HepG2 (cell line): ENCODE data around the gene CEBPB. TPM values are rescaled to one million over a fixed set of nuclear protein-coding genes. Genes with fewer than 3 reads are reported as not detected.

Experiments used
- BCL6 ChIP-seq: IDR thresholded peaks from 2 replicates; pipeline ENCODE4 v1.6.1; 2016; ENCODE audit warnings: missing genetic modification reagents, missing compliant biosample characterization
- BORCS8-MEF2B ChIP-seq: sonication (generic); formaldehyde crosslinking; IDR thresholded peaks from 2 replicates; pipeline ENCODE4 v1.8.0; 2022; ENCODE audit warnings: mild to moderate bottlenecking, missing genetic modification reagents
- GTF2F1 ChIP-seq: fragments of 150-350 bp; IDR thresholded peaks from 2 replicates; pipeline ENCODE4 v1.6.1; 2014; ENCODE audit warnings: low read length
- NCOA2 ChIP-seq: sonication (generic); formaldehyde crosslinking; IDR thresholded peaks from 2 replicates; pipeline ENCODE4 v1.8.0; 2022; ENCODE audit warnings: inconsistent platforms
- NONO ChIP-seq, 2 experiments: fragments of 450-650 bp in 1 of 2; sonication (generic) in 1 of 2; formaldehyde crosslinking in 1 of 2; IDR thresholded peaks in 1 of 2; conservative IDR thresholded peaks in 1 of 2; 2 replicates each; pipeline versions ENCODE4 v1.6.1 to v1.8.0; 2017 to 2022; ENCODE audit warnings: mild to moderate bottlenecking in 1 of 2, missing genetic modification reagents in 1 of 2, moderate library complexity in 1 of 2
- NPAS2 ChIP-seq: sonication (generic); formaldehyde crosslinking; IDR thresholded peaks from 2 replicates; pipeline ENCODE4 v1.8.0; 2022; ENCODE audit warnings: mild to moderate bottlenecking, missing genetic modification reagents, borderline replicate concordance
- PTBP1 ChIP-seq: fragments of 200-400 bp; formaldehyde crosslinking; IDR thresholded peaks from 2 replicates; pipeline ENCODE4 v1.6.1; 2018; ENCODE audit warnings: low read length, low read depth; ENCODE audit not compliant: poor library complexity, severe bottlenecking
- THYN1 ChIP-seq: sonication (generic); formaldehyde crosslinking; IDR thresholded peaks from 2 replicates; pipeline ENCODE4 v1.8.1; 2023; ENCODE audit warnings: low read depth, mild to moderate bottlenecking, moderate library complexity, missing genetic modification reagents, borderline replicate concordance
- ZBTB21 ChIP-seq: sonication (generic); formaldehyde crosslinking; IDR thresholded peaks from 2 replicates; pipeline ENCODE4 v1.4.0; 2020; ENCODE audit warnings: missing genetic modification reagents
- ZBTB8A ChIP-seq: sonication (generic); formaldehyde crosslinking; IDR thresholded peaks from 2 replicates; pipeline ENCODE4 v1.4.0; 2020; ENCODE audit warnings: mild to moderate bottlenecking, low read depth, missing genetic modification reagents, borderline replicate concordance
- ZC3H13 ChIP-seq: sonication (generic); formaldehyde crosslinking; IDR thresholded peaks from 2 replicates; pipeline ENCODE4 v1.8.1; 2023; ENCODE audit warnings: mild to moderate bottlenecking, missing genetic modification reagents, moderate library complexity
- ZNF232 ChIP-seq: sonication (generic); formaldehyde crosslinking; IDR thresholded peaks from 2 replicates; pipeline ENCODE4 v1.4.0; 2020; ENCODE audit warnings: missing genetic modification reagents, borderline replicate concordance
- ZNF761 ChIP-seq: sonication (generic); formaldehyde crosslinking; conservative IDR thresholded peaks from 2 replicates; pipeline ENCODE4 v1.4.0; 2020; ENCODE audit warnings: mild to moderate bottlenecking, missing genetic modification reagents
- ZNF792 ChIP-seq: IDR thresholded peaks from 2 replicates; pipeline ENCODE4 v1.6.1; 2016
- polyA plus RNA-seq, 8 experiments: library from polyadenylated mRNA; depleted of rRNA in 3 of 8; stranded (reverse) in 7 of 8; unstranded in 1 of 8; fragments of >200 nt; fragmentation: Illumina TruSeq in 4 of 8; extraction: Trizol in 4 of 8; gene quantifications; 2 replicates each; pipeline versions ENCODE4 v1.2.1 to v1.2.3, GENCODE V29; 2011 to 2016; ENCODE audit warnings: low read depth in 4 of 8, missing spikeins in 1 of 8, mixed read lengths in 1 of 8; ENCODE audit not compliant: insufficient read depth in 1 of 8
- total RNA-seq, 5 experiments: library from RNA; depleted of rRNA; stranded (reverse); fragments of >200 nt; fragmentation: Illumina TruSeq; extraction: Trizol; gene quantifications; 2 replicates each; pipeline ENCODE4 v1.2.3, GENCODE V29; 2016; ENCODE audit warnings: low read depth in 1 of 5
- TF ChIP-seq, protein P1 (sequence below): sonication (generic); formaldehyde crosslinking; IDR thresholded peaks from 2 replicates; pipeline ENCODE4 v1.8.0; 2022; ENCODE audit warnings: mild to moderate bottlenecking, missing genetic modification reagents, moderate library complexity
- TF ChIP-seq, protein P2 (sequence below): fragments of 450-650 bp; IDR thresholded peaks from 2 replicates; pipeline ENCODE4 v1.6.1; 2017; ENCODE audit warnings: mild to moderate bottlenecking
- TF ChIP-seq, protein P3 (sequence below): sonication (generic); formaldehyde crosslinking; IDR thresholded peaks from 2 replicates; pipeline ENCODE4 v1.4.0; 2020; ENCODE audit warnings: mild to moderate bottlenecking, missing genetic modification reagents
- TF ChIP-seq, protein P4 (sequence below): sonication (generic); formaldehyde crosslinking; IDR thresholded peaks from 2 replicates; pipeline ENCODE4 v1.4.0; 2020; ENCODE audit warnings: missing genetic modification reagents

The CEBPB gene
- total and polyA plus RNA-seq, 2 of the 13 experiments (the other 11 are each of a cell fraction or from before 2014, with no cell fraction given), result 18.5 to 28.2 TPM

DNA sequence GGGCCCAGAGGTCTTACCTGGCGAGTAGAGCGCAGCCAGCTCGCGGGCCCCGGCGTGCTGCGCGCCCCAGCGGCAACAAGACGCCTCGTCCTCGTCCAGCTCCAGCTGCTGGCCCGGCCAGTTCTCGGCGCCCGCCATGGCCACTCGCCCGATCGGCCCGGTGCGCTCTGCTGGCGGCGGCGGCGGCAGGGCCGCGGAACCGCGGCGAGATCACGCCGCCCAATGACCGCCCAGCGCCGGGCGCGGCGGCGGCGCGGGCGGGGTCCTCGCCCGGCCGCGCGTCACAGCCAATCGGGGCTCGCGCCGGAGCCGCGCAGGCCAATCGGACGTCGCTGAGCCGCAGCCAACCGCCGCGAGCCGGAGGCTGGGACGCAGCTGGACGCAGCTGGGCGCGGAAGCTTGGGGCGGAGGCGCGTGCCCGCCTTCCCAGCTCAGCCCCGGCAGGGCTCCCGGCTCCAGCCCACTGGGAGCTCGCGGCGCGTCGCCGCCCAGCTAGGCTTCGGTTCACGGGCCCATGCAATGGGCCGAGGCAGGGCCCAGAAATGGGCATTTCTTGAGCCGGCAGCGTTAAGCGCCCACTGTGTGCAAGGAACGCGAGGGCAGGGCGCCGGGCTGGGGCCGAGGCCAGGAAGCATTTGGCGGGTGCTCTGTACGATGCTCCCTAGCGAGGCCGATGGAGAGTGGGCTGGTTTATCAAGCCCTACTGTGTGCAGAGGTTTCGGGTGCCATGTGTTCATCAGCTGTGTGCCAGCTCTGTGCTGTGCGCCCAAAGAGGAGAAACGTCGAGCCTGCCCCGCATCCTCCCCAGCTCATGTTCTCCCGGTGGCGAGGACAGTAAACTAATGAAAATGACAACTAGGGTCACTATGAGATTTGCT, 36.9 kb upstream of the CEBPB start, which contains the start of gene PEDS1 (continued):
- peak; percentile 96 for TF ChIP-seq BORCS8-MEF2B (CRISPR knock-in tag)
- no peak for TF ChIP-seq NONO (IDR thresholded peaks at IDR 0.05)
- TF ChIP-seq NONO (CRISPR knock-in tag; conservative IDR thresholded peaks at IDR 0.05), result peak; percentile 91
- TF ChIP-seq PTBP1, result peak; percentile 49
- peak; percentile 81 for TF ChIP-seq ZC3H13
- TF ChIP-seq ZBTB21 (CRISPR knock-in tag), result no peak
- TF ChIP-seq ZBTB8A (CRISPR knock-in tag), result peak; percentile 99
- TF ChIP-seq NPAS2 (CRISPR knock-in tag), result 0 out of 2 replicates have a peak, but pooled peaks have one; percentile 48
- TF ChIP-seq ZNF792 (CRISPR knock-in tag), result peak; percentile 65
- TF ChIP-seq, protein P1, sequence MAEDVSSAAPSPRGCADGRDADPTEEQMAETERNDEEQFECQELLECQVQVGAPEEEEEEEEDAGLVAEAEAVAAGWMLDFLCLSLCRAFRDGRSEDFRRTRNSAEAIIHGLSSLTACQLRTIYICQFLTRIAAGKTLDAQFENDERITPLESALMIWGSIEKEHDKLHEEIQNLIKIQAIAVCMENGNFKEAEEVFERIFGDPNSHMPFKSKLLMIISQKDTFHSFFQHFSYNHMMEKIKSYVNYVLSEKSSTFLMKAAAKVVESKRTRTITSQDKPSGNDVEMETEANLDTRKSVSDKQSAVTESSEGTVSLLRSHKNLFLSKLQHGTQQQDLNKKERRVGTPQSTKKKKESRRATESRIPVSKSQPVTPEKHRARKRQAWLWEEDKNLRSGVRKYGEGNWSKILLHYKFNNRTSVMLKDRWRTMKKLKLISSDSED (CRISPR knock-in tag), result peak; percentile 38; the same call in 1 of the 2 replicates
- TF ChIP-seq ZNF232 (CRISPR knock-in tag), result peak; percentile 86; the same call in 1 of the 2 replicates
- TF ChIP-seq, protein P2, sequence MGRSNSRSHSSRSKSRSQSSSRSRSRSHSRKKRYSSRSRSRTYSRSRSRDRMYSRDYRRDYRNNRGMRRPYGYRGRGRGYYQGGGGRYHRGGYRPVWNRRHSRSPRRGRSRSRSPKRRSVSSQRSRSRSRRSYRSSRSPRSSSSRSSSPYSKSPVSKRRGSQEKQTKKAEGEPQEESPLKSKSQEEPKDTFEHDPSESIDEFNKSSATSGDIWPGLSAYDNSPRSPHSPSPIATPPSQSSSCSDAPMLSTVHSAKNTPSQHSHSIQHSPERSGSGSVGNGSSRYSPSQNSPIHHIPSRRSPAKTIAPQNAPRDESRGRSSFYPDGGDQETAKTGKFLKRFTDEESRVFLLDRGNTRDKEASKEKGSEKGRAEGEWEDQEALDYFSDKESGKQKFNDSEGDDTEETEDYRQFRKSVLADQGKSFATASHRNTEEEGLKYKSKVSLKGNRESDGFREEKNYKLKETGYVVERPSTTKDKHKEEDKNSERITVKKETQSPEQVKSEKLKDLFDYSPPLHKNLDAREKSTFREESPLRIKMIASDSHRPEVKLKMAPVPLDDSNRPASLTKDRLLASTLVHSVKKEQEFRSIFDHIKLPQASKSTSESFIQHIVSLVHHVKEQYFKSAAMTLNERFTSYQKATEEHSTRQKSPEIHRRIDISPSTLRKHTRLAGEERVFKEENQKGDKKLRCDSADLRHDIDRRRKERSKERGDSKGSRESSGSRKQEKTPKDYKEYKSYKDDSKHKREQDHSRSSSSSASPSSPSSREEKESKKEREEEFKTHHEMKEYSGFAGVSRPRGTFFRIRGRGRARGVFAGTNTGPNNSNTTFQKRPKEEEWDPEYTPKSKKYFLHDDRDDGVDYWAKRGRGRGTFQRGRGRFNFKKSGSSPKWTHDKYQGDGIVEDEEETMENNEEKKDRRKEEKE, result no peak
- TF ChIP-seq ZNF761 (CRISPR knock-in tag), result peak; percentile 77
- TF ChIP-seq, protein P3, sequence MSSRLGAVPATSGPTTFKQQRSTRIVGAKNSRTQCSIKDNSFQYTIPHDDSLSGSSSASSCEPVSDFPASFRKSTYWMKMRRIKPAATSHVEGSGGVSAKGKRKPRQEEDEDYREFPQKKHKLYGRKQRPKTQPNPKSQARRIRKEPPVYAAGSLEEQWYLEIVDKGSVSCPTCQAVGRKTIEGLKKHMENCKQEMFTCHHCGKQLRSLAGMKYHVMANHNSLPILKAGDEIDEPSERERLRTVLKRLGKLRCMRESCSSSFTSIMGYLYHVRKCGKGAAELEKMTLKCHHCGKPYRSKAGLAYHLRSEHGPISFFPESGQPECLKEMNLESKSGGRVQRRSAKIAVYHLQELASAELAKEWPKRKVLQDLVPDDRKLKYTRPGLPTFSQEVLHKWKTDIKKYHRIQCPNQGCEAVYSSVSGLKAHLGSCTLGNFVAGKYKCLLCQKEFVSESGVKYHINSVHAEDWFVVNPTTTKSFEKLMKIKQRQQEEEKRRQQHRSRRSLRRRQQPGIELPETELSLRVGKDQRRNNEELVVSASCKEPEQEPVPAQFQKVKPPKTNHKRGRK (CRISPR knock-in tag), result 0 out of 2 replicates have a peak, but pooled peaks have one; percentile 67
- peak; percentile 84; the same call in 1 of the 2 replicates for TF ChIP-seq THYN1 (CRISPR knock-in tag)
- TF ChIP-seq NCOA2 (CRISPR knock-in tag), result peak; percentile 50; the same call in 1 of the 2 replicates
- no peak for TF ChIP-seq GTF2F1
- peak; percentile 67 for TF ChIP-seq BCL6 (CRISPR knock-in tag)
- TF ChIP-seq, protein P4, sequence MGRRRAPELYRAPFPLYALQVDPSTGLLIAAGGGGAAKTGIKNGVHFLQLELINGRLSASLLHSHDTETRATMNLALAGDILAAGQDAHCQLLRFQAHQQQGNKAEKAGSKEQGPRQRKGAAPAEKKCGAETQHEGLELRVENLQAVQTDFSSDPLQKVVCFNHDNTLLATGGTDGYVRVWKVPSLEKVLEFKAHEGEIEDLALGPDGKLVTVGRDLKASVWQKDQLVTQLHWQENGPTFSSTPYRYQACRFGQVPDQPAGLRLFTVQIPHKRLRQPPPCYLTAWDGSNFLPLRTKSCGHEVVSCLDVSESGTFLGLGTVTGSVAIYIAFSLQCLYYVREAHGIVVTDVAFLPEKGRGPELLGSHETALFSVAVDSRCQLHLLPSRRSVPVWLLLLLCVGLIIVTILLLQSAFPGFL (CRISPR knock-in tag), result no peak
